ENCODE data around the gene CFAP58.
"Not testable (repeated sequence)": the region's sequence is repeated elsewhere in the genome, so short reads cannot be mapped to it uniquely, and the experiment has no call there.

Gene CFAP58

DNA sequence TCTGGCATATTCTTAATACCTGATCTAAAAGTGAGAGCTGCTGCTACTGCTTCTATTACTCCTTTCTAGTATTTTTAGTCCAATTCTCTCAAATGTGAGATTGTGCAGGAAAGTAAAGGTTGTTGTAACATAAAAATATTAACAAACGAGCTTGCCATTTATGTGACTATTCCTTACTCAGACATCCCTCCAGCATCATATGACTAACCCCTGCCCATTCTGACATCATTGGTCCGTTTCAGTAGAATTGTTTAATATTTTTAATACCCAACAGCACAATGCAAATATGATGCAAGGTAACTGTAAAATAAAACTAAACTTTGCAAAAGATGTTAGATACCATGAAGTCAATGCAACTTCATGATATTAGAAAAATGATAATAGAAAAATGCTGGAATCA is 83.6 kb downstream of the CFAP58 start:
- DNase-seq, result no peak

DNA sequence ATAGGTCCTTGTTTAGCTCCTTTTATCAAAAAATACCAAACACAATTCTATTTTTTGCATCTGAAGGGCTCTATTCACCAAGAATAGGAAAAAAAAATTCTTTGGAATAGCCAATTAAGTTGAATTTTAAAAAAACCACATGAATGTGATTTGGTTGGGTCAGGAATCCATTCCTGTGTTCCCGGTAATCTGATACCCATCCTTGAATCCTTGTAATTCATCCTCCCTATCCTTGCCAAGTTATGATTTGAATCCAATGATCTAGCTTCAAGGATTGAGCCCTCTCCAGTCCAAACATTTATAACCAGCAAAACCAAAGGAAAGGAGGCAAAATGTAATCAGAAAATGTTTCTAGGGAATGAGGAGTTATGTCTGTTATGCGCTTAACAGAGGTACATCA is 86.6 kb downstream of the CFAP58 start:
- no peak for DNase-seq

DNA sequence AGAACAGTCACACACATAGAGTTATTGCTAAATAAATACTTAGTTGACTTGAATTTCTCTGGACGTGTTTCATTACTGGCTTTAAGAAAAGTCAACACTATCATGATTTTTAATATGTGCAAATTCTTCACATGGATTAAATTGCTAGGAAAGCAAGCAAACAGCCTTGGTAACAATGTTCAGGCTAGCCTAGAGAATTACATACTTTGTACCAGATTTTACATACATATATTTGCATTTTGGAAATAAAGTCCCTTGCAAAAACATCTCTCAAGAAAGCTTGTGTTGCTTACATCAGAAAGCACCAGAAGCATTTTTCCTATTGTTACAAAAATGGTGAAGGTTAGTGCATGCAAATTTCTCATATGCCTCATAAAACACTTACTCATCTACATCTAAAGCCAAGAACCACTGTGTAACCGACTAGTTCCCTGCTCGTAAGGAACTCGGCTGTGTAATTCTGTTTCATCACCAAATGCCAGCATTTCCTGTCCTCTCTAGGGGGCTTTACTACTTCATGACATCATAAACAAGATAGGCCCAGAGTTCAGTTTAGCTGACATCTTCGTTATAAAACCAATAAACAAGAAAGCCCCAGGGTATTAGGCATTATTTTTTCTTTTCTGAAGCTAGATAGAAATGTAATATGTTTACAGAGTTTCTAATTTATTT is 87.8 kb downstream of the CFAP58 start:
- DNase-seq, result no peak

DNA sequence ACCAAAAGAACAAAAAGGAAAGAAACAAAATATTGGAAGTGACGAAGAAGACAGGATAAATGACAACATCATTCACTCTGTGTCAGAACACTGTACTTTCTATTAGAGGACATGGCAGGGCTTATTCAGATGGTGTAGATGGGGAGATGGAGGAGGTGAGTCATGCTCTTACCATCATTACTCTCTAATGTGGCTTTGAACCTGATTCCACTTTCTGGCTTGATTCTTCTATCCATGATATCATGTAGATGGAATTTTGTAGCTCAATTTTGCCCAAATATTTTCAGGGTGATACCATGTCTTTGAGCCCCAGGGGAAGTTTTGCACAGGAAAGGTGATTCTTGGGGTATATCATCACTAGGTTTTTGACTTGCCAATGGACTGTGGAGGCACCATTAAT is 91.7 kb downstream of the CFAP58 start:
- no peak for DNase-seq

DNA sequence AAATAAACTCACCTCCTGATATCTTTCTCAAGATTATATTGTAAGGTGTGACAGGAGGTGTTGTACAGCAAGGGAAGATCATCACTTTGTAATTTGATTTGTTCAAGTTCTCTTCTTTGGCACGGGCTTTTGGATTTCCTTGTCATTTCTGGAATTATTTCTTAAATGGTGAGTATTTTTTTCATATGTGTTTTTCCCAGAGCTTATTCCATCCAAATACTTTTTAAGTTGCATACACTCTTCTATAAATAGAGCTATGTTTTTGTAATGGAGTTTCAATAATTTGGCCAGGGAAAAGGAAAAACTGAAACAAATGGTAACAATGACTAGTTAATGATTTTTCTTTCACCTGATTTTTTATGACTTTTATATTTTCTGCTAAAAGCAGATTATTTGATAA is 92.5 kb downstream of the CFAP58 start:
- DNase-seq, result no peak

DNA sequence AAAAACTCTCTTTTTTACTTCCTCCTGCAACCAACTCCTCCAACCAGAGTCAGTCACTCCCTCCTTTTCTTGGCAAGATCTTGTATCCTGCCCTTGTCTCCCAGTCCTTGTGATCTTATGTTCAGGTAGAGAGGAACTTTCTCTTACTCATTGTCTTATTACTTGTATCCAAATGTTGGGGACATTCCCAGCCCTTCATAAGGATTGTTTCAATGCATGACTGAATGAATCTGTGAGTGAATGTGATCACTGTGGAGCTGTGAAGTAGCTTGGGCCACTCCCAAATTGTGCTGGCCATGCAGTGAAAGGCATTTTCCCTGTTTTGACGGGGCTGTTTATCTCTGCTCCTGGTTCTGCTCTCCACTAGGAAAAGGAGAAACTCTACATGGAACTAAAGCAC is 93.7 kb downstream of the CFAP58 start:
- no peak for DNase-seq

DNA sequence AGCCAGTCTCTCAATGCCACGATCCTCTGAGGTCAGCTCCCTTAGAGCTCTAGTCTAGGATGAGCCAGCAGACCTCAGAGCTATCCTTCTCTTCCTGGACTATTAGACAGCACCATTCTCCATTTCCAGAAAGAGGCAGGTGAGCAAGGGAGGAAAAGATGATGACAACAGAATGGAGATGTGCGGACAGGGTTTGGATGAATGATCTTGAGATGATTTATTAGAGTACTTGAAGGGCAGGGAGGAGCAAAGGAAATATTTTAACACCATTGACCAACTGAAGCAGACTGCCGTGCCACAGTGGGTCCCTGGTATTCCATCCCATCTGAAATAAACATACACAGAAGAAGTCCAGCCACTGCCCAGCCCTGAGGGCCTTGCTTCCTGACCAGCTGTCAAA is 94.3 kb downstream of the CFAP58 start:
- DNase-seq, result no peak

DNA sequence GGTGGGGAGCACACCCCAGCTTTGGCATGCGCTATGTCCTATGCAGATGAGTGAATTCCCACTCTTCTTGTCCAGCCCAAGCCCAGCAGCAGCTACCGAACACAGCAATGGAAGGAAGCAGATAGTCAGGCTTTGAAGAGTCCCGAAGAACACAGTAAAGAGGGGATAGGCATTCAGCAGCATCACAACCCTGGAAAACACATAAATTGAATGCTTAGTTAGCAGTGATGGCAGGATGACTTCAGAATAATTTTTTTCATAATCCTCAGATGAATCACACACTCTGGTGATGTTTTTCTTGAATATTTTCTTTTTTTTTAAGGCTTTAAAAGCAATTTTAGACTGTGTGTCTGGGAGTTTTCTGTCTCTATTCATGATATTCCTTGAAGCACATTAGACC is 95.8 kb downstream of the CFAP58 start:
- no peak for DNase-seq

DNA sequence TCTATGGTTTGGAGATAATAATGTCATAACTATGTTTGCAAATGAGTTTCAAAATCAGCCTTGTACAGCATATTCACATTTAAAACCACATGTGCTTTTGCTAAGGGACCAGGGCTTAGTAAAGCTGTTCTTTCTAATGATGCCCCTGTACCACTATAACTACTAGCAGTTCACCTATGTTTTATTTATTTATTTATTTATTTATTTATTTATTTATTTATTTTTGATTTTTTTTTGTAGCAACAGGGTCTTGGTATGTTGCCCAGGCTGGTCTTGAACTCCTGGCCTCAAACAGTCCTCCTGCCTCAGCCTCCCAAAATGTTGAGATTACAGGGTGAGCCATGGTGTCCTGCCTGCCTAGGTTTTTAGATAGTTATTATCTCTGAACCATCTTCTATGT is 96.9 kb downstream of the CFAP58 start:
- no peak for DNase-seq

DNA sequence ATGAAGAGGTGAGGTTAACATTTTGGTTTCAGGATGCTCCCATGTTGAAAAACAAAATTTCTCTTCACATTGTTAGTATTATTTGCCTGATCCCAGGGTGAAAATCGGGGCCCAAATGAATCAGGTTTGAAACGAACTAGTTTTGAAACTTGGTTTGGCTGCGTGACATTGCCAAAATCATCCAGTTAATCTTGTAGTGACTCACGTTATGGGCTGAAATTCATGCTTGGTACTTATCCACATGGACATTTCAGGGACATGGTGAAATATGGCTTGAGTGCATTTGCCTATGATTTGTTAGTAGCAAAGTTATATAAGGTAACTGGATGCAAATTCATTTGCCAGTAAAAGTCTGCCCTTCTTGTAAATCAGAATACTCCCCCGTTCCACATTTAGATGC is 97.3 kb downstream of the CFAP58 start:
- DNase-seq, result no peak

DNA sequence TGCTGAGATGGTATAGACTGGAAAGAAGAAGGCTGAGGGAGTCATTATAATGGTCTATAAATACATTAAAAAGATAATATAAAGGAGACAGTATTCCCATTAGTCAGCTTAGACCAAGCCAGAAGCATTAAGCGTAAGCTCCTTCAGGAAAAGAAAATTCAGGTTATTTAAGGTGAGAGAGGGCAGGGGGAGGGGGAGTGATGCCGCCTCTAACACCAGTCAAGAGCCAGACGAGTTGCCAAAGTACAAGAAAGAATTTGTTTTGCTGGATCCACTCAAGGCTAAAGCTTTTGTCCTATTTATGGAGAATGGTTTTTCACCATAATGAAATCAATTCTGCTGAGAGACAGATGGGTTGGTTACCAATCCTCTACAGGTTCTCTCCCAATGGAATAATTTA is 99.3 kb downstream of the CFAP58 start:
- DNase-seq, result no peak

DNA sequence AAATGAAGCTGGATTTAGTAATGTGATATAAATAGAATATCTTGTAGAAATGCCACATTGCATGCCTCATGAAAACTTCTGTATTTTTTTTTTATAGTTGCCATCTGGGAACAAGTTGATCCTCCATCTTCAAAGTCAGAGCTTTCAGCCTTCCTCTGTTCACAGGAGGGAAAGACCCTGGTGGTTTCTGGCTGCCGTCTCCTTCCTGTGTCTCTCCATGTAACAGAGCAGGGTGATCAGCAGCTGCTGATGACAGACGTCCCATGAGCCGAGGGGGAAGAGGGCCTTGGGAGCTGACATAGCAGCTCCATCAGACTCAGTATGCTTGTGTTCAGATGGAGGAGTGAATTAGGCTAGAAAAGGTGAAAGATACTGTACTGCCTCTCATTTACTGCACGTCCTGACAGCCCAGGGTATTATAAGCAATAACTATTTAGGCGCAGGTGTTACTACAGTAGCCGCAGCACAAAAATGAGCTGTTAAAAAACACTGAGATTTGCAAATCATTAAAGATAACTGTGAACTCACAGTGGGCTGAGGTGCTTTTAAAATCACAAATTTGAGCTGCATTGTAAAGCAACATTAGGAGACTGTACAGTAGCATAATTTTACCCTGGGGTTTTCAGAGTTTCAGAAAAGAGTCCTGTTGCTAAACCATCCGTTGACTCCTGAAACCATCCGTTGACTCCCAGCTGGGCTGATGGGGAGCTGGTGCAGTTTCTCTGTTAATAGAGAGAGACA is 103.3 kb downstream of the CFAP58 start:
- DNase-seq, result no peak

DNA sequence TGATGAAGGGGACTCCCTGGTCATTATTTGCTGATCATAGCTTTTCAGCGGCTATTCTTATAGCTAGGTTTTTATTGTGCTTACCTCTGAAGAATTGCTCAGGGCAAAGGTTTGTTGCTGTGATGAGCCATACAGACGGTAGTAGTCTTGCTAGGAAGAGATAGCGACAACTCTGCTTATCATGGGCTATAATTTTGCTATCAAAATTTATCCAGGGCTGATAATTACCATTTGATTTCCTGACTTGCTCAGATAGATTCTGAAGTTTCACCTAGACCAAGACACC is 103.9 kb downstream of the CFAP58 start:
- DNase-seq, result no peak

DNA sequence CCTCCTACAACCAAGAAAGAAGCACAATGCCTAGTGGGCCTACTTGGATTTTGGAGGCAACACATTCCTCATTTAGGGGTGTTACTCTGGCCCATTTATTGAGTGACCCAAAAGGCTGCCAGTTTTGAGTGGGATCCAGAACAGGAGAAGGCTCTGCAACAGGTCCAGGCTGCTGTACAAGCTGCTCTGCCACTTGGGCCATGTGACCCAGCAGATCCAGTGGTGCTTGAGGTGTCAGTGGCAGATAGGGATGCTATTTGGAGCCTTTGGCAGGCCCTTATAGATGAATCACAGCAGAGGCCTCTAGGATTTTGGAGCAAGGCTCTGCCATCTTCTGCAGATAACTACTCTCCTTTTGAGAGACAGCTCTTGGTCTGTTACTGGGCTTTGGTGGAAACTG is 111.9 kb downstream of the CFAP58 start:
- not testable (repeated sequence) for DNase-seq

DNA sequence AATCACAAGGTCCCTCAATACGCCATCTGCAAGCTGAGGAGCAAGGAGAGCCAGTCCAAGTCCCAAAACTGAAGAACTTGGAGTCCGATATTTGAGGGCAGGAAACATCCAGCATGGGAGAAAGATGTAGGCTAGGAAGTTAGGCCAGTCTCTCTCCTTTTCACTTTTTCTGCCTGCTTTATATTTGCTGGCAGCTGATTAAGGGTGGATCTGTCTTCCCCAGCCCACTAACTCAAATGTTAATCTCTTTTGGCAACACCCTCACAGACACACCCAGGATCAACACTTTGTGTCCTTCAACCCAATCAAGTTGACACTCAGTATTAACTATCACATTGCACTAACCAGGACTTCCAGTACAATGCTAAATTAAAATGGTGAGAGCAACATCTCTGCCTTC is 115.2 kb downstream of the CFAP58 start:
- not testable (repeated sequence) for DNase-seq

DNA sequence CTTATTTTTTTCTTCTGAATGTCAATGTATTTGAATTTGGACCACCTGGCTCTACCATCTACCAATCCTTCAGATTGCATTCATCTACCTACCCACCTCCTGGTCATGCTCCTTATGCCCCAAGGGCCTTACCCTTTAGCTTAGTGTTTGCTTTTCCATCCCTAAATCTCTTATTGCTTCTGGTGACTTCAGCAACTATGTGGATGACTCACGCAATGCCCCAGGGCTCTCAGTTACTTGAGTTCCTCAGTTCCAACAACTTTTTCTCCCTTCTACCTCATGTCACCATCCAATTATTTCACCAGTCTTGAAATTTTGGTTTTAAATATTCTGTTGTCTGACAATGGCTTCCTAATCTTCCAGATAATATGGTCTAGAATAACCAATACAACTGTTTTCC is 118.9 kb downstream of the CFAP58 start:
- DNase-seq, result no peak

DNA sequence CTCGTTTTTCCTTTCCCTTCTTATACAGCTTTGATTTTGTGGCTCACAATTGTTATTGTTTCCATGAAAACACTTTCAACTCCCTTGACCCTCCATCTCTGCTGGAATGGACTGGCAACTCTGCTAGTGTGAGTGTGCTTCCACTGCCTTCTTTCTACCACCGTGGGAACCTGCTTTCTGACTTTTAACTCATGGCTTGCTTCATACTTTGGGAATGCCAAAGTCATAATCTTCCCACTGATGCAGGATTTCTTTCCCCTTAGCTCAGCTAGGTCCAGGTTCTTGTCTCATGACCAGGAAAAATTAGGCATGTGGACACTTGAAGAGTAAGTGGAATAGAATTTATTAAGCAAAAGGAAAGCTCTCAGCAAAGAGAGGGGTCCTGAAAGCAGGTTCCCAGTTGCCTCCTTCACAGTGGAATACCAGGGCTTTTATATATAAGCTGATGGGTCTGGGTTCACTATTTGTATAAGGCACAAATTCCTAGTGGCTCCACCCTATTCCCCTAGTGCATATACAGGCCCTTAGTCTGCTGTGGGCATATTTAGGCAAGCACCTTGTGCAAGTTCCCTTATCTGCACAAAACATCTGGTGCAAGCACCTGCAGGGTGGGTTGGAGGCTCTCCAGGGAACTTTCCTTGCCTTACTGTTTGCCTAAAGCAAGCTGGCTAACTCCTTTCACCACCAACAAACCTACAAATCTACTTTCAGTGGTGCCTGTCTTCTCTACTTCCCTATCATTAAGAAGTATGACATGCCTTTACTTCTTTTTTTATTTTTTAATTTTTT is 119.5 kb downstream of the CFAP58 start:
- DNase-seq, result no peak

DNA sequence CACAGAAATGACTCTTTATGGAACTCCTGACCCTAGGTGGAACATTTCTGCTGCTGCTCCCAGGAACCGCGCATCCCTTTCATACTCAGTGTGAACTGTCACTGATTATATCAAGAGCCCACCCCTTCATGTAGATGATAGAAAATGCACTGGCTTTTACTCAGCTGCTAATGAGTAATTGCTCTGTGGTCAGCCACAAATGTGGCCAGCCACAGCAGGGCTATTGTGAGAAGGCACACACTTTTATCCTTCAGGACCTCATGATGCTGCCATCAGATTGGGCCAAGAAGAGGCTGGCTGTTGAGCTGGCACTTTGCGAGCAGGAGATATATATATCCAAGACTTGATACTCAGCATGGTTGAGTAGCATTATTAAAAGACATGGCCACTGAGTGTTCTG is 124.7 kb downstream of the CFAP58 start:
- DNase-seq, result no peak

DNA sequence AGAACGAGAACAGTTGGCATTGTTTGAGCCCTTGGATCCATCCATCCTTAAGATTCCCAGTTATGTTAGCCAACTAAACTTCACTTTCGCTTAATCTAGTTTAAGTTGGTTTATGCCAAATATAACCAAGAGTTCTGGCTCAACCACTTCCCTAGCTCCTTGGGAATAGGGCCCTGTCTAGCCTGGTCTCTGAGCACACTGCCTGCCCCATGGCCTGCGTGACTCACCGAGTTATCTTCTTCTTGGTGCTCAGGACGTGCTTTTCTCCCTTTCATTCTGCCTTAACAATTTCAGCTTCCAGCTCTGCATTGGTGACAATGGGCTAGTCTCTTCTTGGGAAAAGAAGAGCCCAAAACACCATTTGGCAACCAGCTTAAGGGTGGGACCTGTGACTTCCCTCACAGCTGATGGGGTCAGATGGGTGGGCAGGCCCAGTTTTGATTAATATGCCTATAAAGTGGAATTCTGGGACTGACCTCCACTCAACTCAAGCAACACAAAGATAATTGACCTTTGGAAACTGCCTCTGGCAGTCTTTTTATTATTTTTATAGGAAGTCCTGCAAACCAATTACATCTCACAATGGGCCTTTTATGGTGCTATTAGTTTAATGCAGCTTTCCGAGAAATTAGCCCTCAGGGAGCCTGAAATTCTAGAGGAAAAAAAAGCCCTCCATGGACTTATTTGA is 126.4 kb downstream of the CFAP58 start:
- no peak for DNase-seq

DNA sequence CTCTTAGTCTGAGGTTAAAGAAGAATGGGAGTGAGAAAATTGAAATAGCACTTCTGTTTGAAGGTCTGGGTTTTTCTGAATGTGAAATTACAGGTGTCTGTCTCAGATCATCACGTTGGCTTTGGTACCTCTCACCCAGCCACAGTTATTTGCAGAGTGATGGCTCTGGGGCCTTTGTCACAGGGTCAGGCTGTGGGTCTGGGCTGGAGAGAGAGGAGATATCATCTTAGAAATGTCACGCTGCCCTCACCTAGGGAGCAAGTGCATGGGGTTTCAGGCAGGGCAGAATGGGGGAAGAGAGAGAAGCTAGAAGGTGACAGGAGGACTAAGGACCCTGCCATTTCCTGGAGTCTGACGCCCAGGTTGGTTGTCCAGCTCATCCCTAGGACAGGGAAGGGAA is 127.2 kb downstream of the CFAP58 start:
- no peak for DNase-seq

DNA sequence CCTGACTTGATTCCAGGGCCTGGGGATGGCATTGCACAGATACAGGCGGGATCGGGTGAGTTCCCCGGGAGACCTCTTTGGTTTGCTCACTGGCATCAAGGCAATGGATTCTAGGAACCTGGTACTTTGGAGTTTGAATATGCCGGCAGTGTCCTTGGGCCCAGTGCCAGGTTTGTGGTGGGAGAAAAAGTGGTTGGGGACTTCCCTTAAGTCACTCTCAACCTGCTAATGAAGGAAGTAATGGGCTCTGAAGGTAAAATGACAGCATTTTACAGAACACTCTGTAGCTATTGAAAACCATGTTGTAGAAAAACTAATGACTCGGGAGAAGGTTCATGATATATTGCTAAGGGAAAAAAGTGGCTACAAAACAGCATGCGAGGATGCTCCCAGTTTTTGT is 129.9 kb downstream of the CFAP58 start:
- DNase-seq, result no peak

DNA sequence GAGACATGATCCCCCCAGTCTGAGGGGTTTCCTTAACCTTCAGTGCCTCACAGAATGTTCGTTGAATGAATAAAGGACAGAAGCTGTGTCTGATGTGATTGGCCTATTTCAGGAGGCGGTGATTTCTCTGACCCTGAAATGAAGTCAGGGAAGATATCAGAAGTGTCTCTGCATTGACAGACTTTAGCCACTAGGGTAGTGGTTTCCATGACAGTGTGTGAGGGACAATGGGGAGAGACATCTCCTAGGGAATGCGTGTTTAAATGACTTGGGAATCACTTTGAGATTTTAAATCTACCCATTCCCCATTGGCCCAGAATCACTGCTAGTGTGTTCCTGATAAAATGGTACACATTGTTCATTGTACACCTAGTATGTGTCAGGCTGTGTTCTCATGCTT is 132.0 kb downstream of the CFAP58 start:
- no peak for DNase-seq

DNA sequence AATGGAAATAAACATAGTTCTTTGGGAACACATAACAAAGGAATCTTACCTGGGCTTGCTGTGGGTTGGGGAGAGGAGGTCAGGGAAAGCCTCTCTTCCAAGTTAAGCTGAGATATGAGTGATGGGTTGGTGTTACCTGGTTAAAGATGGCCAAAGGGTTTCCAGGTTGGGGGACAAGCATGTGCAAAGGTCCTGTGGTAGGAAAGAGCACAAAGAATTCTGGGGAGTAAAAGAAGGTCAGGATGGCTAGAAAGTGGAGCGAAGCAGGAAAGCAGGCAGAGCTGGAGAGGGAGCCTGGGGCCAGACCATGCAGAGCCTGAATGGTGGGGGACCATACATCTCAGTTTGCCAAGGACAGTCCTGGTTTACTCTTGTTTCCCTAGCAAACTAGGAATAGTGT is 133.2 kb downstream of the CFAP58 start:
- no peak for DNase-seq
